ENCODE results near the gene SERPINA4. TPM values are rescaled to one million over a fixed set of nuclear protein-coding genes. Genes with fewer than 3 reads are reported as not detected.

SERPINA4 gene
- total and polyA plus RNA-seq, 2 of the 13 experiments (the other 11 are each of a cell fraction or from before 2014, with no cell fraction given): 39.1 to 57.8 TPM

DNA sequence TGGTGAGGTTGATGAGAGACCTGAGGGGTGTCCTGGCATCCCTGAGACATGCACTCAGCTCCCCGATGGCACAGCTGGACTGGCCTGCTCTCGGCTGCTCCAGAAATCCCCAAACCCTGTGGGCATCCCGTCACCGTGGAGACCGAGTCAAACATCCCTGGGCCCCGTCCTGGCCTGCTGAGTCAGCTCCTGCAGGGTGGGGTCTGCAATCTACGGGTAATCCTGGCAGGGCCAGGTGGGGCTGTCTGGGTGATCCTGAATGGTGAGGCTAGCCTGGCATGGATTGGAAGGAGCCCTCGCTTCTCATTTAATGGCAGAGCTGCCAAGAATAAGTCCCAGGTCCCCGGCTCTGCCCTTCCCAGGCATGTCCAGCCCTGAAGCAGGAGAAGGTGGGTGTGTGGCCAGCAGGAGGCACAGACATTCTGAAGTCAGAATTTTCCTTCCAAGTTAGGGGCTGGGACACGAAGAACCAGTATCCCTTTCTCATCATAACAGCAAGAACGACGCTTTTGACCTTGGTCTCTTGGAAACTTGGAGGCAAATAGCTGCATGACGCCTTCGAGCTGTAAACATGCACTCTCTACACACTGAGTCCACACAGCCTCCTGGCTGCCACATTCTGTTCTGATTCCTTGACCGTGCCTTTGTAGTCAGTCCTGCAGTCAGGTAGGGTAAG lies 17.7 kb upstream of the SERPINA4 start (continued):
- no peak for TF ChIP-seq DNMT3B (CRISPR knock-in tag; conservative IDR thresholded peaks at IDR 0.05)
- no peak for TF ChIP-seq MLLT10 (CRISPR knock-in tag; IDR thresholded peaks at IDR 0.05)
- TF ChIP-seq FOXK2 (IDR thresholded peaks at IDR 0.05): peak; percentile 25; the same call in 1 of the 2 replicates
- TF ChIP-seq, protein P1, sequence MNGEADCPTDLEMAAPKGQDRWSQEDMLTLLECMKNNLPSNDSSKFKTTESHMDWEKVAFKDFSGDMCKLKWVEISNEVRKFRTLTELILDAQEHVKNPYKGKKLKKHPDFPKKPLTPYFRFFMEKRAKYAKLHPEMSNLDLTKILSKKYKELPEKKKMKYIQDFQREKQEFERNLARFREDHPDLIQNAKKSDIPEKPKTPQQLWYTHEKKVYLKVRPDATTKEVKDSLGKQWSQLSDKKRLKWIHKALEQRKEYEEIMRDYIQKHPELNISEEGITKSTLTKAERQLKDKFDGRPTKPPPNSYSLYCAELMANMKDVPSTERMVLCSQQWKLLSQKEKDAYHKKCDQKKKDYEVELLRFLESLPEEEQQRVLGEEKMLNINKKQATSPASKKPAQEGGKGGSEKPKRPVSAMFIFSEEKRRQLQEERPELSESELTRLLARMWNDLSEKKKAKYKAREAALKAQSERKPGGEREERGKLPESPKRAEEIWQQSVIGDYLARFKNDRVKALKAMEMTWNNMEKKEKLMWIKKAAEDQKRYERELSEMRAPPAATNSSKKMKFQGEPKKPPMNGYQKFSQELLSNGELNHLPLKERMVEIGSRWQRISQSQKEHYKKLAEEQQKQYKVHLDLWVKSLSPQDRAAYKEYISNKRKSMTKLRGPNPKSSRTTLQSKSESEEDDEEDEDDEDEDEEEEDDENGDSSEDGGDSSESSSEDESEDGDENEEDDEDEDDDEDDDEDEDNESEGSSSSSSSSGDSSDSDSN (CRISPR knock-in tag; IDR thresholded peaks at IDR 0.05): 0 out of 2 replicates have a peak, but pooled peaks have one; percentile 2
- no peak for TF ChIP-seq ZNF296 (CRISPR knock-in tag; conservative IDR thresholded peaks at IDR 0.05)
- TF ChIP-seq, protein P2, sequence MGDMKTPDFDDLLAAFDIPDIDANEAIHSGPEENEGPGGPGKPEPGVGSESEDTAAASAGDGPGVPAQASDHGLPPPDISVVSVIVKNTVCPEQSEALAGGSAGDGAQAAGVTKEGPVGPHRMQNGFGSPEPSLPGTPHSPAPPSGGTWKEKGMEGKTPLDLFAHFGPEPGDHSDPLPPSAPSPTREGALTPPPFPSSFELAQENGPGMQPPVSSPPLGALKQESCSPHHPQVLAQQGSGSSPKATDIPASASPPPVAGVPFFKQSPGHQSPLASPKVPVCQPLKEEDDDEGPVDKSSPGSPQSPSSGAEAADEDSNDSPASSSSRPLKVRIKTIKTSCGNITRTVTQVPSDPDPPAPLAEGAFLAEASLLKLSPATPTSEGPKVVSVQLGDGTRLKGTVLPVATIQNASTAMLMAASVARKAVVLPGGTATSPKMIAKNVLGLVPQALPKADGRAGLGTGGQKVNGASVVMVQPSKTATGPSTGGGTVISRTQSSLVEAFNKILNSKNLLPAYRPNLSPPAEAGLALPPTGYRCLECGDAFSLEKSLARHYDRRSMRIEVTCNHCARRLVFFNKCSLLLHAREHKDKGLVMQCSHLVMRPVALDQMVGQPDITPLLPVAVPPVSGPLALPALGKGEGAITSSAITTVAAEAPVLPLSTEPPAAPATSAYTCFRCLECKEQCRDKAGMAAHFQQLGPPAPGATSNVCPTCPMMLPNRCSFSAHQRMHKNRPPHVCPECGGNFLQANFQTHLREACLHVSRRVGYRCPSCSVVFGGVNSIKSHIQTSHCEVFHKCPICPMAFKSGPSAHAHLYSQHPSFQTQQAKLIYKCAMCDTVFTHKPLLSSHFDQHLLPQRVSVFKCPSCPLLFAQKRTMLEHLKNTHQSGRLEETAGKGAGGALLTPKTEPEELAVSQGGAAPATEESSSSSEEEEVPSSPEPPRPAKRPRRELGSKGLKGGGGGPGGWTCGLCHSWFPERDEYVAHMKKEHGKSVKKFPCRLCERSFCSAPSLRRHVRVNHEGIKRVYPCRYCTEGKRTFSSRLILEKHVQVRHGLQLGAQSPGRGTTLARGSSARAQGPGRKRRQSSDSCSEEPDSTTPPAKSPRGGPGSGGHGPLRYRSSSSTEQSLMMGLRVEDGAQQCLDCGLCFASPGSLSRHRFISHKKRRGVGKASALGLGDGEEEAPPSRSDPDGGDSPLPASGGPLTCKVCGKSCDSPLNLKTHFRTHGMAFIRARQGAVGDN (CRISPR knock-in tag; IDR thresholded peaks at IDR 0.05): peak; percentile 50
- TF ChIP-seq ZNF337 (CRISPR knock-in tag; IDR thresholded peaks at IDR 0.05; ENCODE audit: borderline replicate concordance, low read depth): no peak
- no peak for TF ChIP-seq MYC (CRISPR knock-in tag; IDR thresholded peaks at IDR 0.05; ENCODE audit: borderline replicate concordance)
- TF ChIP-seq, protein P3, sequence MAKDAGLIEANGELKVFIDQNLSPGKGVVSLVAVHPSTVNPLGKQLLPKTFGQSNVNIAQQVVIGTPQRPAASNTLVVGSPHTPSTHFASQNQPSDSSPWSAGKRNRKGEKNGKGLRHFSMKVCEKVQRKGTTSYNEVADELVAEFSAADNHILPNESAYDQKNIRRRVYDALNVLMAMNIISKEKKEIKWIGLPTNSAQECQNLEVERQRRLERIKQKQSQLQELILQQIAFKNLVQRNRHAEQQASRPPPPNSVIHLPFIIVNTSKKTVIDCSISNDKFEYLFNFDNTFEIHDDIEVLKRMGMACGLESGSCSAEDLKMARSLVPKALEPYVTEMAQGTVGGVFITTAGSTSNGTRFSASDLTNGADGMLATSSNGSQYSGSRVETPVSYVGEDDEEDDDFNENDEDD (CRISPR knock-in tag; IDR thresholded peaks at IDR 0.05; ENCODE audit: borderline replicate concordance): peak; percentile 22; the same call in 1 of the 2 replicates

Data from HepG2 (cell line).